ENCODE data around the gene NELL2.
A peak's percentile ranks its signal among the peaks of the same experiment; 100 is the strongest.
"Not testable (repeated sequence)": the region's sequence is repeated elsewhere in the genome, so short reads cannot be mapped to it uniquely, and the experiment has no call there.

- TF ChIP-seq CTCF (IDR thresholded peaks at IDR 0.05) = peak in 3 of 6 experiments; percentile 12 to 18 (median 13)
- not testable (repeated sequence) for TF ChIP-seq POLR2A (IDR thresholded peaks at IDR 0.05)
Measured at GRCh38 chr12:44834996-44835395, 41.1 kb downstream of the NELL2 start.
